Suprapubic skin (tissue), 3 donors: ENCODE data around the gene LIMA1.

Experiments used
- POLR2A ChIP-seq, 2 donors: fragments of 450-650 bp; IDR thresholded peaks; one replicate each; pipeline ENCODE4 v1.6.1; 2017; ENCODE audit warnings: antibody characterized with exemption in 2 of 2, mild to moderate bottlenecking in 2 of 2, moderate library complexity in 2 of 2
- TF ChIP-seq, protein P1 (sequence below), 2 donors: fragments of 200-600 bp in 1 of 2; fragments of 450-650 bp in 1 of 2; sonication (generic) in 1 of 2; IDR thresholded peaks; one replicate each; pipeline ENCODE4 v1.5.1; 2016 to 2019; ENCODE audit warnings: antibody characterized with exemption in 2 of 2, mild to moderate bottlenecking in 1 of 2, moderate library complexity in 1 of 2

GRCh38 chr12:50198829-50199228 lies 84.5 kb downstream of the LIMA1 start:
- TF ChIP-seq, protein P1, sequence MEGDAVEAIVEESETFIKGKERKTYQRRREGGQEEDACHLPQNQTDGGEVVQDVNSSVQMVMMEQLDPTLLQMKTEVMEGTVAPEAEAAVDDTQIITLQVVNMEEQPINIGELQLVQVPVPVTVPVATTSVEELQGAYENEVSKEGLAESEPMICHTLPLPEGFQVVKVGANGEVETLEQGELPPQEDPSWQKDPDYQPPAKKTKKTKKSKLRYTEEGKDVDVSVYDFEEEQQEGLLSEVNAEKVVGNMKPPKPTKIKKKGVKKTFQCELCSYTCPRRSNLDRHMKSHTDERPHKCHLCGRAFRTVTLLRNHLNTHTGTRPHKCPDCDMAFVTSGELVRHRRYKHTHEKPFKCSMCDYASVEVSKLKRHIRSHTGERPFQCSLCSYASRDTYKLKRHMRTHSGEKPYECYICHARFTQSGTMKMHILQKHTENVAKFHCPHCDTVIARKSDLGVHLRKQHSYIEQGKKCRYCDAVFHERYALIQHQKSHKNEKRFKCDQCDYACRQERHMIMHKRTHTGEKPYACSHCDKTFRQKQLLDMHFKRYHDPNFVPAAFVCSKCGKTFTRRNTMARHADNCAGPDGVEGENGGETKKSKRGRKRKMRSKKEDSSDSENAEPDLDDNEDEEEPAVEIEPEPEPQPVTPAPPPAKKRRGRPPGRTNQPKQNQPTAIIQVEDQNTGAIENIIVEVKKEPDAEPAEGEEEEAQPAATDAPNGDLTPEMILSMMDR (IDR thresholded peaks at IDR 0.05): no peak
- no peak for TF ChIP-seq POLR2A (IDR thresholded peaks at IDR 0.05)
